WTC11 (cell line): ENCODE results near the gene RELCH. TPM values are rescaled to one million over a fixed set of nuclear protein-coding genes. Genes with fewer than 3 reads are reported as not detected.

Experiments used
- ATAC-seq: fragments of 200-7000 bp; cut with Tn5 transposase; 2 replicates; pipeline ENCODE4 v1.10.0; 2021; ENCODE audit warnings: mild to moderate bottlenecking, moderate library complexity
- CTCF ChIA-PET: fragments of 300-600 bp; sonication (Branson Sonifier 250); formaldehyde crosslinking; loops from one replicate; lab custom pipeline; 2021; ENCODE audit warnings: antibody characterized with exemption; lab: Charles Lee
- POLR2A ChIA-PET: fragments of 350-600 bp; sonication (Branson Sonifier 250); formaldehyde crosslinking; loops from one replicate; lab custom pipeline; 2021; ENCODE audit warnings: antibody characterized with exemption; lab: Charles Lee
- DNase-seq: peaks from one replicate; pipeline ENCODE4 v3.0.0; 2021; ENCODE audit warnings: low spot score
- H3K27ac Mint-ChIP-seq: 2 replicates; pipeline ENCODE4 v1.8.0; 2021; ENCODE audit warnings: mixed read lengths
- H3K27me3 Mint-ChIP-seq: 2 replicates; pipeline ENCODE4 v1.8.0; 2021; ENCODE audit warnings: low read depth, mild to moderate bottlenecking, moderate library complexity, mixed read lengths
- H3K36me3 Mint-ChIP-seq: 2 replicates; pipeline ENCODE4 v1.8.0; 2021; ENCODE audit warnings: mixed read lengths
- H3K4me1 Mint-ChIP-seq: 2 replicates; pipeline ENCODE4 v1.8.0; 2022; ENCODE audit warnings: mixed read lengths
- H3K4me3 Mint-ChIP-seq: 2 replicates; pipeline ENCODE4 v1.8.0; 2021; ENCODE audit warnings: mild to moderate bottlenecking, moderate library complexity, mixed read lengths
- H3K9me3 Mint-ChIP-seq: 2 replicates; pipeline ENCODE4 v1.8.0; 2021; ENCODE audit warnings: mixed read lengths
- ATF1 ChIP-seq: sonication (generic); formaldehyde crosslinking; IDR thresholded peaks from 2 replicates; pipeline ENCODE4 v1.8.1; 2023; ENCODE audit warnings: mild to moderate bottlenecking, moderate library complexity, missing genetic modification reagents
- CREB1 ChIP-seq: sonication (generic); formaldehyde crosslinking; IDR thresholded peaks from 2 replicates; pipeline ENCODE4 v1.8.0; 2023; ENCODE audit warnings: mild to moderate bottlenecking, missing genetic modification reagents
- CREM ChIP-seq: sonication (generic); formaldehyde crosslinking; IDR thresholded peaks from 2 replicates; pipeline ENCODE4 v1.8.1; 2022; ENCODE audit warnings: mild to moderate bottlenecking, missing genetic modification reagents, moderate library complexity
- FOXK1 ChIP-seq: sonication (generic); formaldehyde crosslinking; IDR thresholded peaks from 2 replicates; pipeline ENCODE4 v1.8.0; 2022; ENCODE audit warnings: mild to moderate bottlenecking, moderate library complexity, missing genetic modification reagents
- HMGA2 ChIP-seq: fragments of 250-450 bp; sonication (Bioruptor Pico); IDR thresholded peaks from 2 replicates; pipeline ENCODE4 v1.4.0; 2021; ENCODE audit warnings: mild to moderate bottlenecking, moderate library complexity
- IRF2 ChIP-seq: sonication (generic); formaldehyde crosslinking; IDR thresholded peaks from 2 replicates; pipeline ENCODE4 v1.8.0; 2022; ENCODE audit warnings: low read depth, missing genetic modification reagents, borderline replicate concordance
- OVOL2 ChIP-seq: fragments of 250-450 bp; sonication (Bioruptor Pico); IDR thresholded peaks from 2 replicates; pipeline ENCODE4 v1.9.0; 2021; ENCODE audit warnings: mild to moderate bottlenecking, borderline replicate concordance
- PRRX2 ChIP-seq: fragments of 250-450 bp; sonication (Bioruptor Pico); IDR thresholded peaks from 2 replicates; pipeline ENCODE4 v1.8.0; 2021; ENCODE audit warnings: mild to moderate bottlenecking
- RELA ChIP-seq: sonication (generic); formaldehyde crosslinking; IDR thresholded peaks from 2 replicates; pipeline ENCODE4 v1.8.1; 2022; ENCODE audit warnings: missing genetic modification reagents, mild to moderate bottlenecking, borderline replicate concordance
- SMAD4 ChIP-seq: sonication (generic); formaldehyde crosslinking; IDR thresholded peaks from 2 replicates; pipeline ENCODE4 v1.8.0; 2022; ENCODE audit warnings: mild to moderate bottlenecking, missing genetic modification reagents
- SP1 ChIP-seq: sonication (generic); formaldehyde crosslinking; conservative IDR thresholded peaks from 2 replicates; pipeline ENCODE4 v1.8.1; 2022; ENCODE audit warnings: missing genetic modification reagents
- TEAD1 ChIP-seq: sonication (generic); formaldehyde crosslinking; IDR thresholded peaks from 2 replicates; pipeline ENCODE4 v1.8.0; 2022; ENCODE audit warnings: mild to moderate bottlenecking, missing genetic modification reagents
- TP53 ChIP-seq: sonication (generic); formaldehyde crosslinking; IDR thresholded peaks from 2 replicates; pipeline ENCODE4 v1.8.1; 2023; ENCODE audit warnings: mild to moderate bottlenecking, missing genetic modification reagents
- ZBTB21 ChIP-seq: sonication (generic); formaldehyde crosslinking; IDR thresholded peaks from 2 replicates; pipeline ENCODE4 v1.8.1; 2023; ENCODE audit warnings: mild to moderate bottlenecking, missing genetic modification reagents, borderline replicate concordance
- ZNF138 ChIP-seq: sonication (generic); formaldehyde crosslinking; conservative IDR thresholded peaks from 2 replicates; pipeline ENCODE4 v1.8.1; 2022; ENCODE audit warnings: mild to moderate bottlenecking, moderate library complexity, missing genetic modification reagents
- total RNA-seq: library from RNA; stranded (reverse); gene quantifications from 3 replicates; pipeline ENCODE4 v1.2.3, GENCODE V29; 2021
- TF ChIP-seq, protein P1 (sequence below): fragments of 250-450 bp; sonication (Bioruptor Pico); IDR thresholded peaks from 2 replicates; pipeline ENCODE4 v1.9.0; 2021; ENCODE audit warnings: mild to moderate bottlenecking
- TF ChIP-seq, protein P2 (sequence below): fragments of 250-450 bp; sonication (Bioruptor Pico); IDR thresholded peaks from 2 replicates; pipeline ENCODE4 v1.9.0; 2021; ENCODE audit warnings: mild to moderate bottlenecking
- TF ChIP-seq, protein P3 (sequence below): sonication (generic); formaldehyde crosslinking; IDR thresholded peaks from 2 replicates; pipeline ENCODE4 v1.8.1; 2023; ENCODE audit warnings: mild to moderate bottlenecking, missing genetic modification reagents
- TF ChIP-seq, protein P4 (sequence below): sonication (generic); formaldehyde crosslinking; IDR thresholded peaks from 2 replicates; pipeline ENCODE4 v1.8.1; 2022; ENCODE audit warnings: low read depth, mild to moderate bottlenecking, moderate library complexity, missing genetic modification reagents, borderline replicate concordance
- TF ChIP-seq, protein P5 (sequence below): sonication (generic); formaldehyde crosslinking; IDR thresholded peaks from 2 replicates; pipeline ENCODE4 v1.8.1; 2022; ENCODE audit warnings: low read depth, missing genetic modification reagents, borderline replicate concordance
- TF ChIP-seq, protein P6 (sequence below): fragments of 250-450 bp; sonication (Bioruptor Pico); IDR thresholded peaks from 2 replicates; pipeline ENCODE4 v1.8.0; 2021; ENCODE audit warnings: mild to moderate bottlenecking
- TF ChIP-seq, protein P7 (sequence below): sonication (generic); formaldehyde crosslinking; IDR thresholded peaks from 2 replicates; pipeline ENCODE4 v1.8.1; 2023; ENCODE audit warnings: mild to moderate bottlenecking, missing genetic modification reagents, moderate library complexity

Gene RELCH
- total RNA-seq, 1 experiment from 2014 or later, result 30.2 TPM

DNA sequence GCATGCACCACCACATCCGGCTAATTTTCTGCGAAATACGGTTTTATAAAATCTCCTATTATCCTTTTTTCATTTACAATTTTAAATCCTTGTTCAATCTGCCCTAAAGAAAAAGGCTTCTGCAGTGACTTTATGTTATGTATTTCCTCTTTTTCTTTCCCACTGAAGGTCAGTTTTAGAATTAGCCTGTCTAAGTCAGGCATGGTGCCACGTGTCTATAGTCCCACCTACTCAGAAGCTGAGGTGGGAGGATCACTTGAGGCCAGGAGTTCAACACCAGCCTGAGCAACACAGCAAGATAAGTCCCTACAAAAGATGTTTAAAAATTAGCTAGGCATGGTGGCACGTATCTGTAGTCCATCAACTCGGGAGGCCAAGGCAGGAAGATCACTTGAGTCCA lies 98.2 kb downstream of the RELCH start:
- H3K27me3 Mint-ChIP-seq, result no peaks in the 10 kb centered on the region
- no peaks in the 10 kb centered on the region for H3K9me3 Mint-ChIP-seq
- peaks cover 8% of the 10 kb centered on the region; the same call in 1 of the 2 replicates for H3K36me3 Mint-ChIP-seq
- H3K4me1 Mint-ChIP-seq, result no peaks in the 10 kb centered on the region
- POLR2A ChIA-PET, result no interaction called here
- ATAC-seq (no peak), DNase-seq (no peak)
- TF ChIP-seq PRRX2, result no peak
- TF ChIP-seq, protein P1, sequence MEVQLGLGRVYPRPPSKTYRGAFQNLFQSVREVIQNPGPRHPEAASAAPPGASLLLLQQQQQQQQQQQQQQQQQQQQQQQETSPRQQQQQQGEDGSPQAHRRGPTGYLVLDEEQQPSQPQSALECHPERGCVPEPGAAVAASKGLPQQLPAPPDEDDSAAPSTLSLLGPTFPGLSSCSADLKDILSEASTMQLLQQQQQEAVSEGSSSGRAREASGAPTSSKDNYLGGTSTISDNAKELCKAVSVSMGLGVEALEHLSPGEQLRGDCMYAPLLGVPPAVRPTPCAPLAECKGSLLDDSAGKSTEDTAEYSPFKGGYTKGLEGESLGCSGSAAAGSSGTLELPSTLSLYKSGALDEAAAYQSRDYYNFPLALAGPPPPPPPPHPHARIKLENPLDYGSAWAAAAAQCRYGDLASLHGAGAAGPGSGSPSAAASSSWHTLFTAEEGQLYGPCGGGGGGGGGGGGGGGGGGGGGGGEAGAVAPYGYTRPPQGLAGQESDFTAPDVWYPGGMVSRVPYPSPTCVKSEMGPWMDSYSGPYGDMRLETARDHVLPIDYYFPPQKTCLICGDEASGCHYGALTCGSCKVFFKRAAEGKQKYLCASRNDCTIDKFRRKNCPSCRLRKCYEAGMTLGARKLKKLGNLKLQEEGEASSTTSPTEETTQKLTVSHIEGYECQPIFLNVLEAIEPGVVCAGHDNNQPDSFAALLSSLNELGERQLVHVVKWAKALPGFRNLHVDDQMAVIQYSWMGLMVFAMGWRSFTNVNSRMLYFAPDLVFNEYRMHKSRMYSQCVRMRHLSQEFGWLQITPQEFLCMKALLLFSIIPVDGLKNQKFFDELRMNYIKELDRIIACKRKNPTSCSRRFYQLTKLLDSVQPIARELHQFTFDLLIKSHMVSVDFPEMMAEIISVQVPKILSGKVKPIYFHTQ (CRISPR knock-in tag), result no peak
- TF ChIP-seq IRF2 (CRISPR knock-in tag), result no peak
- TF ChIP-seq SP1 (CRISPR knock-in tag), result no peak
- no peak for TF ChIP-seq ZNF138 (CRISPR knock-in tag)
- TF ChIP-seq CREM (CRISPR knock-in tag), result no peak
- TF ChIP-seq ATF1 (CRISPR knock-in tag), result no peak
- TF ChIP-seq, protein P2, sequence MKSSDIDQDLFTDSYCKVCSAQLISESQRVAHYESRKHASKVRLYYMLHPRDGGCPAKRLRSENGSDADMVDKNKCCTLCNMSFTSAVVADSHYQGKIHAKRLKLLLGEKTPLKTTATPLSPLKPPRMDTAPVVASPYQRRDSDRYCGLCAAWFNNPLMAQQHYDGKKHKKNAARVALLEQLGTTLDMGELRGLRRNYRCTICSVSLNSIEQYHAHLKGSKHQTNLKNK (CRISPR knock-in tag), result no peak
- TF ChIP-seq TP53 (CRISPR knock-in tag), result no peak
- CTCF ChIA-PET, result no interaction called here
- H3K27ac Mint-ChIP-seq, result no peak overlapping the region
- no peak overlapping the region for H3K4me3 Mint-ChIP-seq

DNA sequence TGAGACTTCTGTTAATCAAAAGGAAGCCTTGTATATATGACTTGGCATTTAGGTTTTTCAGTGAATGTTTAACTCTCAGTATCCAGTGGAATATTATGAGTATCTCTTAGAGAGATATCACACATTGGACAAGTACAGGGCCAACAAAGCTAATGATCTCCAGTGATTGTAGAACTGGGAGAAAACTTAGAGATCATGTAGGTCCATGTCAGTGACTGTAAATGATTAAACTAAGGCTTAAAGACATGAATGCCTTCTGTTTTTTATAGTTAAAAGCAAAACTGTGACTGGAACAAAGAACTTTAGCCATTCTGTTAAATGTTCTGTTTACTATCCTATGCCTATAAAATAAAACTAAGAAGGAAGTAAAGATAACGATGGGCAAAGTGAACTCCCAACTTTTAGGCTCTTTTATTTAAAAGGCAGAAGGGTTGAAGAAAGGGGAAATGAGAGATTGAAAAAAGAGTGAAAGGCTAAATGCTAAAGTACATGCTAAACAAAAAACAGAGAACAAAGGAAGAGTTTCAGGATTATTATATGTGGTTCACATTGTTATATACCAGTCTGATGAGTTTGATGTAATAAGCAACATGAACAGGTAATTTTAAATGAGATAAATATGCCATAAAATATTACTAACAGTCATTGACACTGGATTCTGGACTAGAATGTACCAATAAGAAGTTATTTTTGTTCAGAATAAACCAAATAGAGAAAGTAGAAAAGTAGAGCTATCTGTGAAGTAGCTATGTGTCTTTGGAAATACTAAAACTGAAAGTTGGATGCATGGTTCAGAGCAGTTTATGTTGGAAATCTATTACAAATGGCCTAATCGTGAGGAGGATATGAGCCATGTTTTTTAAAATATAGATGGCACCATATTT lies 101.0 kb downstream of the RELCH start:
- Mint-ChIP-seq H3K4me1 (no peaks in the 10 kb centered on the region), H3K27ac (no peak overlapping the region), H3K9me3 (no peaks in the 10 kb centered on the region), H3K27me3 (no peaks in the 10 kb centered on the region), H3K36me3 (peaks cover 6% of the 10 kb centered on the region; the same call in 1 of the 2 replicates), H3K4me3 (no peak overlapping the region)
- TF ChIP-seq OVOL2 (CRISPR knock-in tag), result no peak
- TF ChIP-seq CREB1 (CRISPR knock-in tag), result no peak
- TF ChIP-seq TEAD1 (CRISPR knock-in tag), result no peak
- TF ChIP-seq FOXK1 (CRISPR knock-in tag), result no peak
- no peak for TF ChIP-seq RELA (CRISPR knock-in tag)
- TF ChIP-seq, protein P3, sequence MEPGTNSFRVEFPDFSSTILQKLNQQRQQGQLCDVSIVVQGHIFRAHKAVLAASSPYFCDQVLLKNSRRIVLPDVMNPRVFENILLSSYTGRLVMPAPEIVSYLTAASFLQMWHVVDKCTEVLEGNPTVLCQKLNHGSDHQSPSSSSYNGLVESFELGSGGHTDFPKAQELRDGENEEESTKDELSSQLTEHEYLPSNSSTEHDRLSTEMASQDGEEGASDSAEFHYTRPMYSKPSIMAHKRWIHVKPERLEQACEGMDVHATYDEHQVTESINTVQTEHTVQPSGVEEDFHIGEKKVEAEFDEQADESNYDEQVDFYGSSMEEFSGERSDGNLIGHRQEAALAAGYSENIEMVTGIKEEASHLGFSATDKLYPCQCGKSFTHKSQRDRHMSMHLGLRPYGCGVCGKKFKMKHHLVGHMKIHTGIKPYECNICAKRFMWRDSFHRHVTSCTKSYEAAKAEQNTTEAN (CRISPR knock-in tag), result no peak
- DNase-seq (no peak), ATAC-seq (no peak)
- CTCF ChIA-PET, result no interaction called here
- POLR2A ChIA-PET, result no interaction called here

DNA sequence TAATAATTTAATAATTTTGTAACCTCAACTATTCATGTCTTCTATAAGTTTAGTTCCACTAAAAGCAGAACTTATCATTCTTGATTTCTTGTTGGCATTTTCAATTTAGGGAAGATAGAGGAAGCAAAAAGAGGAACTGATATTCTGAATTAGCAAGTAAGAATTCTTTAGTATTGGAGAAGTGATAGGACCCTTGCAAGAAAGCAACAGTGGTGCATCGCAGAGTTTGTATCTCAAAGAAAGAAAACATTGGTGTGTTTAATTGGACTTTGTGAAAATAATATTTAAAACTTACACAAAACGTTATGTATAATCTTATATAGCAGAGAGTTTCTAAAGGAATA lies 101.6 kb downstream of the RELCH start:
- no peak for ATAC-seq
- DNase-seq, result no peak
- Mint-ChIP-seq H3K27ac (no peak overlapping the region), H3K4me1 (no peaks in the 10 kb centered on the region), H3K4me3 (no peak overlapping the region), H3K9me3 (no peaks in the 10 kb centered on the region), H3K36me3 (peaks cover 3% of the 10 kb centered on the region; the same call in 1 of the 2 replicates), H3K27me3 (no peaks in the 10 kb centered on the region)
- ChIA-PET POLR2A (no interaction called here), CTCF (no interaction called here)
- TF ChIP-seq HMGA2 (CRISPR knock-in tag) (no peak), ZNF138 (CRISPR knock-in tag) (no peak), SMAD4 (CRISPR knock-in tag) (no peak), ZBTB21 (CRISPR knock-in tag) (no peak)
- TF ChIP-seq, protein P4, sequence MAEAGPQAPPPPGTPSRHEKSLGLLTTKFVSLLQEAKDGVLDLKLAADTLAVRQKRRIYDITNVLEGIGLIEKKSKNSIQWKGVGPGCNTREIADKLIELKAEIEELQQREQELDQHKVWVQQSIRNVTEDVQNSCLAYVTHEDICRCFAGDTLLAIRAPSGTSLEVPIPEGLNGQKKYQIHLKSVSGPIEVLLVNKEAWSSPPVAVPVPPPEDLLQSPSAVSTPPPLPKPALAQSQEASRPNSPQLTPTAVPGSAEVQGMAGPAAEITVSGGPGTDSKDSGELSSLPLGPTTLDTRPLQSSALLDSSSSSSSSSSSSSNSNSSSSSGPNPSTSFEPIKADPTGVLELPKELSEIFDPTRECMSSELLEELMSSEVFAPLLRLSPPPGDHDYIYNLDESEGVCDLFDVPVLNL (CRISPR knock-in tag), result no peak
- TF ChIP-seq, protein P5, sequence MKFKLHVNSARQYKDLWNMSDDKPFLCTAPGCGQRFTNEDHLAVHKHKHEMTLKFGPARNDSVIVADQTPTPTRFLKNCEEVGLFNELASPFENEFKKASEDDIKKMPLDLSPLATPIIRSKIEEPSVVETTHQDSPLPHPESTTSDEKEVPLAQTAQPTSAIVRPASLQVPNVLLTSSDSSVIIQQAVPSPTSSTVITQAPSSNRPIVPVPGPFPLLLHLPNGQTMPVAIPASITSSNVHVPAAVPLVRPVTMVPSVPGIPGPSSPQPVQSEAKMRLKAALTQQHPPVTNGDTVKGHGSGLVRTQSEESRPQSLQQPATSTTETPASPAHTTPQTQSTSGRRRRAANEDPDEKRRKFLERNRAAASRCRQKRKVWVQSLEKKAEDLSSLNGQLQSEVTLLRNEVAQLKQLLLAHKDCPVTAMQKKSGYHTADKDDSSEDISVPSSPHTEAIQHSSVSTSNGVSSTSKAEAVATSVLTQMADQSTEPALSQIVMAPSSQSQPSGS (CRISPR knock-in tag), result no peak
- TF ChIP-seq, protein P6, sequence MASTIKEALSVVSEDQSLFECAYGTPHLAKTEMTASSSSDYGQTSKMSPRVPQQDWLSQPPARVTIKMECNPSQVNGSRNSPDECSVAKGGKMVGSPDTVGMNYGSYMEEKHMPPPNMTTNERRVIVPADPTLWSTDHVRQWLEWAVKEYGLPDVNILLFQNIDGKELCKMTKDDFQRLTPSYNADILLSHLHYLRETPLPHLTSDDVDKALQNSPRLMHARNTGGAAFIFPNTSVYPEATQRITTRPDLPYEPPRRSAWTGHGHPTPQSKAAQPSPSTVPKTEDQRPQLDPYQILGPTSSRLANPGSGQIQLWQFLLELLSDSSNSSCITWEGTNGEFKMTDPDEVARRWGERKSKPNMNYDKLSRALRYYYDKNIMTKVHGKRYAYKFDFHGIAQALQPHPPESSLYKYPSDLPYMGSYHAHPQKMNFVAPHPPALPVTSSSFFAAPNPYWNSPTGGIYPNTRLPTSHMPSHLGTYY, result no peak
- TF ChIP-seq, protein P7, sequence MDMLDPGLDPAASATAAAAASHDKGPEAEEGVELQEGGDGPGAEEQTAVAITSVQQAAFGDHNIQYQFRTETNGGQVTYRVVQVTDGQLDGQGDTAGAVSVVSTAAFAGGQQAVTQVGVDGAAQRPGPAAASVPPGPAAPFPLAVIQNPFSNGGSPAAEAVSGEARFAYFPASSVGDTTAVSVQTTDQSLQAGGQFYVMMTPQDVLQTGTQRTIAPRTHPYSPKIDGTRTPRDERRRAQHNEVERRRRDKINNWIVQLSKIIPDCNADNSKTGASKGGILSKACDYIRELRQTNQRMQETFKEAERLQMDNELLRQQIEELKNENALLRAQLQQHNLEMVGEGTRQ (CRISPR knock-in tag), result no peak
